ENCODE data around the gene SMYD3. TPM values are rescaled to one million over a fixed set of nuclear protein-coding genes. Genes with fewer than 3 reads are reported as not detected.

SMYD3 gene
- total RNA-seq, 1 donor, result 31.2 TPM

- no peak for DNase-seq (ENCODE audit: low read depth in 2 of 3, low spot score in 2 of 3)
Measured at GRCh38 chr1:246418565-246419312, 88.3 kb downstream of the SMYD3 start.

DNA sequence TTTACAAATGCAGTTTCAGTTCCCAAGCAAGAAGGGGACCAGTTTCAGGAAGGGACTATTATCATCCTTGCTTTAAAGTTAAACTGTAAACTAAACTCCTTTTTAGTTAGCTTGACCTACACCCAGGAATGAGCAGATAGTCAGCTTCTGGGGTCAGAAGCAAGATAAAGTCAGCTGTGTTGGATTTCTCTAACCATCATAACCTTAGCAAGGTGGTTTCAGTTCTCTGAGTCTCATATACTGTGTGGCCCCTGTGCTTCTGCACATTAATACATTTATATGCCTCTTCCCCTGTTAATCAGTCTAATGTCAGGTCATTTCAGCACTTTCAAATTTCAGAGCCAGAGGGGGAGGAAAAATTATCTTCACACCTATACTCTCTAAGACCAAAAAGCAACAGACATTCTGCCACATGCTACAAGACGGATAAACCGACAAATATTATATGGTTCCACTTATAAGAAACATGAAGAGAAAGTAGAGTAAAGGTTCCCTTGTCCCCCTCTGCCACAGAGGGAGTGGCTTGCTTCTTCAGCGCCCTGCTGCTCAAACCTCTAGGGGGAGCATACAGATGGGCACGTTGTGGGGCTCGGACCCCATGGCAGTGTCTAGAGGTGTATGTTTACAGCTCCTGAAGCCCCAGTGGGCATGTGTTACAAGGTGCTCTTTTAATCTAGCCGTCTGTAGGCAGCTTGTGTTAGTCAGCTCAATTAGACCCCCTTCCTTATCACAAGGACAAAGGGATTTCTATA lies 89.1 kb downstream of the SMYD3 start:
- no peak for DNase-seq (ENCODE audit: low read depth in 2 of 3, low spot score in 2 of 3)

- no peak for DNase-seq (ENCODE audit: low read depth in 2 of 3, low spot score in 2 of 3)
Measured at GRCh38 chr1:246417152-246417812, 89.8 kb downstream of the SMYD3 start.

GRCh38 chr1:246416261-246416660 lies 90.8 kb downstream of the SMYD3 start:
- no peak for DNase-seq (ENCODE audit: low read depth in 2 of 3, low spot score in 2 of 3)

GRCh38 chr1:246415028-246415427 lies 92.1 kb downstream of the SMYD3 start:
- no peak for DNase-seq (ENCODE audit: low read depth in 2 of 3, low spot score in 2 of 3)

- no peak for DNase-seq (ENCODE audit: low read depth in 2 of 3, low spot score in 2 of 3)
Measured at GRCh38 chr1:246413430-246413829, 93.6 kb downstream of the SMYD3 start.

GRCh38 chr1:246404078-246404477 lies 103.0 kb downstream of the SMYD3 start:
- DNase-seq (ENCODE audit: low read depth in 2 of 3, low spot score in 2 of 3), result no peak

GRCh38 chr1:246398126-246398813 lies 108.8 kb downstream of the SMYD3 start:
- DNase-seq (ENCODE audit: low read depth in 2 of 3, low spot score in 2 of 3), result no peak

DNA sequence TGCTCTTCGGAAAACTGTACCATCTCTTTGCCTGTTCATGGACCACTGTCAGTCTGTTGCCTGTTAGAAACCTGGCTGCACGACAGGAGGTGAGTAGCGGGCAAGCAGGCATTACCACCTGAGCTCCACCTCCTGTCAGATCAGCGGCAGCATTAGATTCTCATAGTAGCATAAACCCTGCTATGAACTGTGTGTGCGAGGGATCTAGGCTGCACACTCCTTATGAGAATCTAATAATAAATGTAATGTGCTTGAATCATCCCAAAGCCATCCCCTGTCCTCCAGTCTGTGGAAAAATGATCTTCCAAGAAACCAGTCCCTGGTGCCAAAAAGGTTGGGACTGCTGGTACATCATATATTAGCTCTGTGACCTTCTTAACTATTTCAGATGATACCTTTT lies 110.0 kb downstream of the SMYD3 start:
- no peak for DNase-seq (ENCODE audit: low read depth in 2 of 3, low spot score in 2 of 3)

- no peak for DNase-seq (ENCODE audit: low read depth in 2 of 3, low spot score in 2 of 3)
Measured at GRCh38 chr1:246396322-246396721, 110.8 kb downstream of the SMYD3 start.

DNA sequence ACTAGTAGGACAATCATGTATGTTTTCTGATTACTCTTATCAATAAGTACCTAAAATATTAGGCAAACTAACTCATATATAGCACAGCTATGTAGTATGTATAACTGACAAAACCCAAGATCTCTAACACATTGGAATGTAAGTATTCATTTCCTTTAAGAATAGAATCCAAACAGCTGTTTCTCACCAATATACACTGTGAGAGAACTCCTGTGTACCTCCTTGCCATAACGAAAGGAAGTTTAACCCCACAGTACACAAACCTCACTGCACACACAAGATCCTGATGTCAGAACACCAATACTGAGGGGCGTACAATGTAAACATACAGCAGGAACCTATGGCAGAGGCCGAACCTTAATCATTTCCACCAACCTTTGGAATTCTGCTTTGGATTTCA lies 113.0 kb downstream of the SMYD3 start:
- no peak for DNase-seq (ENCODE audit: low read depth in 2 of 3, low spot score in 2 of 3)

DNA sequence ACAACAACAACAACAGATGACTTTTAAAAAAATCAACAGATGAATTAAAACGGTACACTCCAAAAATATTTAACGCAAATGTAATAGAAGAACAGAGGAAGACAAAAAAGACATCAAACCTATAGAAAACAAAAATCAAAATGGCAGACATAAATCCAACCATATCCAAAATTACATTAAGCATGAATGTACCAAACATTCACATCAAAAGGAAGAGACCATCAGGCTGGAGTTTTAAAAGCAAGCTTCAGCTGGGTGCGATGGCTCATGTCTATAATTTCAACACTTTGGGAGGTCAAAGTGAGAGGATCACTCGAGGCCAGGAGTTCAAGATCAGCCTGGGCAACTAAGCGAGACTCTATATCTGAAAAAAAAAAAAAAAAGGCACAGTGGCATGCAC lies 116.2 kb downstream of the SMYD3 start:
- no peak for DNase-seq (ENCODE audit: low read depth in 2 of 3, low spot score in 2 of 3)

DNA sequence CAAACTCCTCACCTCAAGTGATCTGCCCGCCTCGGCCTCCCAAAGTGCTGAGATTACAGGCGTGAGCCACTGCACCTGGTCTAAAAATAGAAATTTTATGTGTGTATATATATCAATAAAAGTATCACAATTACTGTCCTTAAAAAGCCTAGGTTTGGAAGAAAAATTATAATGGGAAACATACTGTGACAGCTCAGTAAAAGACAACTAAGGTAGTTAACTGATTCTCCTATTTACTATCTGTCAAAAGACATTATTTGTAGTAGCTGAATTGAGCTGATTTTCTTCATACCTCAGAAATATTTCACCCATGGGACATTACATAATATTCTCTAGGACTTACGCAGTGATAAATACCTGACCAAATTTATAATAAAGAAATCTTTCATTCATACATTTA lies 122.5 kb downstream of the SMYD3 start:
- DNase-seq (ENCODE audit: low read depth in 2 of 3, low spot score in 2 of 3), result no peak

DNA sequence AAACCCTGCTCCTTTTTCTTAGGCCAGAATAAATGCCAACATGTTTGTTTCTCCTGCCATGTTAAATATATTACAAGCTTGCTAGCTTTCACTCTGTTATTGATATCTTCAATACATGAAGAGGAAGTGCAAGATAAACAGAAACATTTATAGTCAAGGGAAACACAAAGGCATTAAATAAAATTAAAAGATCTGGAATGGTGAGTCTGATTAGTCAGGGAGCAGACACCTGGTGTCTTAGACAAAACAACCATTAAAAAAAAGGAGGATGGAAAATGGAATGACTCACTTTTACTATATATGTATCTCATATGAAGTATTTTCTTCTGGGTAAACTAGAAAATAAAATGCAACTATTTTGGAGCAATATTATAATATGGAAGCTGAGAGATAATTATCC lies 123.3 kb downstream of the SMYD3 start:
- no peak for DNase-seq (ENCODE audit: low read depth in 2 of 3, low spot score in 2 of 3)

DNA sequence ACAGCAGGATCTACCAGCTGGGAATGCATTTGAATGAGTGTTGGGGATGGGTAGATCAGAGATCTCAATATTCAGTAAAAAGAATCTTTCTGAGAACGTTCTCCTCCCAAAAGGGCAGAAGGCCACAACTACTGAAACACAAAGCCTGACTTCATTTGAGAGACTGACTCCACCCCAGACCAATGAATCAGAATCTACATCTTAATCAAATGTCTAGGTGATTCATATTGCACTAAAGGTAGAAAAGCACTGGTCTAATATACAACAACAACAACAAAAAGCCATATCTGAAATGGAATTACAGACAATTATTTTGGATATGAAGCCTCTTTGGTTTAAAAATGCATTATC lies 123.9 kb downstream of the SMYD3 start:
- no peak for DNase-seq (ENCODE audit: low read depth in 2 of 3, low spot score in 2 of 3)

- DNase-seq (ENCODE audit: low read depth in 2 of 3, low spot score in 2 of 3), result no peak
Measured at GRCh38 chr1:246382589-246383238, 124.4 kb downstream of the SMYD3 start.

GRCh38 chr1:246381452-246381851 lies 125.6 kb downstream of the SMYD3 start:
- DNase-seq (ENCODE audit: low read depth in 2 of 3, low spot score in 2 of 3), result no peak

DNA sequence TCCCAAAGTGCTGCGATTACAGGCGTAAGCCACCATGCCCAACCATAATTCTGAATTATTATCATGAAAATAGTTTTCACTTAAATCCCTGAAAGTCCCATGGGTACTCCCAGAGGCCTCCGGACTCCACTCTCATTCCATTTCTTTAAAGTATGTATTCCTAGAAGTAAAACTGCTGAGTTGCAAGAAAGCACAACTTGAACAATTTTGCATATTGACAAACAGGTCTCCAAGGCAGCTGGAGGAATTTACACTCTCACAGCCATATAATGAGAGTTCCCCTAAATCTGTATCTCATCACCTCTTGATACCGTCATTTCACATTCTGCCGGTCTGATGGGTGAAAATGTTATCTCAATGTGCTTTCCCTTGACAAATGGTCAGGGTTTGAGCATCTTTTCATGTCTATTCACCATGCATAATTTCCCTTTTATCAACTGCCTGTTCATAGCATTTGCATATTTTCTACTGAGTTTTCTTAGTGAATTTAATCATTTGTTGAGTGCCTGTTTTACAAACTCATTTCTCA lies 129.4 kb downstream of the SMYD3 start:
- no peak for DNase-seq (ENCODE audit: low read depth in 2 of 3, low spot score in 2 of 3)

DNA sequence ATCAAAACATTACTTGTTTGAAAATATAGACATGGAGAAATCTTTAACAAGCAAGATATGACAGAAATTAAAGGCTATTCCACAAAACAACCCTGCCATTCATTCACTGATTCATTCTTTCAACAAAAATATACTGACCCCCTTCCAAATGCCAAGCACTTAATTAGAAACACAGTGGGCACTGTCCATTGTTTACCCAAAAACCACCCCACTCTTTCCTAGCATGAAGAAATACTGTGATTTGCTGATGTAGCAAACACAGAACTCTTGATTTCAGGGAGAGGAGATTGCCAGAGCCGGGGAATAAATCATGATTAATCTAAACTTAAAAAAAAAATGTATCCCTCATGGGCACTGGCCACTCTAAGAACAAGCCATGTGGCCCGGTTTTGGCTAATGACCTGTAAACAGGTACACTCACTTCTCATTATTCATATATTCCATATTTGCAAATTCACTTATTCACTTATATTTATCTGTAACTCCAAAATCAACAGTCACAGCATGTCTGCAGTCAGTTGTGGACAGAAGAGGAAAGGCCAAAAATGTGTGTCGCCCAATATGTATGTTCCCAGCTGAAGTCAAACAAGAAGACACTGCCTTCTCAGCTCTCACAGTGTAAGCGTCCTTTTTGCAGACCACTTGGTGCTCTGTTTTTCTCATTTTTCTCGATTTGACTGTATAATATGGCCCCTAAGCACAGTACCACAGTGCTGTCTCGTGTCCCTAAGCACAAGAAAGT lies 133.1 kb downstream of the SMYD3 start:
- no peak for DNase-seq (ENCODE audit: low read depth in 2 of 3, low spot score in 2 of 3)

GRCh38 chr1:246372559-246372958 lies 134.5 kb downstream of the SMYD3 start:
- no peak for DNase-seq (ENCODE audit: low read depth in 2 of 3, low spot score in 2 of 3)
